ENCODE measurements around the gene BEST2. TPM values are rescaled to one million over a fixed set of nuclear protein-coding genes. Genes with fewer than 3 reads are reported as not detected.

The BEST2 gene
- total and polyA plus RNA-seq, 2 of the 4 experiments (the other 2 are of a cell fraction) = not detected

GRCh38 chr19:12794196-12794941, 42.8 kb downstream of the BEST2 start (continued):
- no peak for TF ChIP-seq MAFK (IDR thresholded peaks at IDR 0.05; ENCODE audit: low read depth, low read length)
- TF ChIP-seq RFX5 (IDR thresholded peaks at IDR 0.05; ENCODE audit: low read depth, low read length) = no peak
- TF ChIP-seq RAD21 (IDR thresholded peaks at IDR 0.05; ENCODE audit: low read length) = no peak

- Histone ChIP-seq H3K18ac (ENCODE audit: low read depth, low read length) (no peak overlapping the region), H3K4ac (ENCODE audit: low read depth, low read length) (no peak overlapping the region), H3K27me3 (ENCODE audit: control insufficient read depth, insufficient read depth, low read length) (no peaks in the 10 kb centered on the region), H3K9me3 (ENCODE audit: control insufficient read depth, insufficient read depth, low read length) (no peaks in the 10 kb centered on the region), H2BK15ac (ENCODE audit: low read depth, low read length) (no peak overlapping the region), H3K4me2 (ENCODE audit: low read depth, low read length) (no peak overlapping the region), H4K20me1 (ENCODE audit: insufficient read depth, low read length) (peaks cover 20% of the 10 kb centered on the region), H2BK120ac (ENCODE audit: low read depth, low read length) (no peak overlapping the region), H4K91ac (ENCODE audit: insufficient read depth, low read depth, low read length) (no peak overlapping the region), H3K9me1 (ENCODE audit: insufficient read depth, low read length) (no peaks in the 10 kb centered on the region; the same call in 1 of the 2 replicates), H2AFZ (replicated peaks; ENCODE audit: low read length, poor library complexity) (no peak overlapping the region), H3K27ac (ENCODE audit: insufficient read depth, low read length) (no peak overlapping the region), H3K9ac (ENCODE audit: low read depth, low read length) (no peak overlapping the region), H2BK5ac (ENCODE audit: low read depth, low read length, poor library complexity, severe bottlenecking) (no peak overlapping the region), H2BK20ac (ENCODE audit: low read depth, low read length) (no peak overlapping the region), H3K14ac (replicated peaks; ENCODE audit: low read depth, low read length) (no peak overlapping the region), H3K4me1 (ENCODE audit: control insufficient read depth, insufficient read depth, low read length) (peaks cover 8% of the 10 kb centered on the region), H2AK9ac (replicated peaks; ENCODE audit: low read depth, low read length, poor library complexity) (no peak overlapping the region), H4K8ac (ENCODE audit: low read depth in 2 of 2, low read length in 2 of 2) (no peak overlapping the region), H4K5ac (ENCODE audit: low read depth, low read length) (no peak overlapping the region), H3K79me1 (ENCODE audit: low read depth in 1 of 2, low read length in 2 of 2) (peaks cover 0 to 32% of the 10 kb centered on the region in 2 experiments; a peak in 2 of 4 replicates), H2AK5ac (ENCODE audit: low read depth, low read length) (peak overlapping the region; percentile 49; the same call in 1 of the 2 replicates), H3K36me3 (ENCODE audit: control insufficient read depth, insufficient read depth, low read length) (peaks cover 7% of the 10 kb centered on the region), H3K56ac (ENCODE audit: extremely low read depth, insufficient read depth, low read length) (no peak overlapping the region), H3K4me3 (ENCODE audit: insufficient read depth, low read depth, low read length) (no peak overlapping the region), H3K23ac (ENCODE audit: low read depth, low read length) (no peak overlapping the region)
- intact Hi-C loops (cut with micrococcal nuclease) = no loop called here
- POLR2A ChIA-PET (ENCODE audit: unreplicated experiment) = interaction anchor here (0.6 to 1.5 kb wide), 2 partner anchors 17 to 29 kb away, joined by 3 to 13 read pairs; no protein-coding TSS in a partner anchor
- WGBS, 2 experiments (ENCODE audit: extremely low coverage in 2 of 2, insufficient read length in 1 of 2) = 77% methylated on average over 5 of the region's 9 CpGs; no CpG with 5 or more reads in 1 of the 2 experiments
- dilution Hi-C loops (cut with HindIII; ENCODE audit: low sequenced_read_pairs, unreplicated experiment) = no loop called here
- TF ChIP-seq POLR2A (IDR thresholded peaks at IDR 0.05; ENCODE audit: low read depth, low read length) (peak; percentile 81), RCOR1 (IDR thresholded peaks at IDR 0.05; ENCODE audit: insufficient replicate concordance, low read length) (no peak)
- DNase-seq (peak; percentile 29), ATAC-seq (ENCODE audit: low read depth) (no peak)
- no TSS peak for BruUV-seq (replicated peaks)
- in situ Hi-C loops (cut with MboI; ENCODE audit: low sequenced_read_pairs) = loop anchor here (25.0 kb wide), 1 partner anchor 1042 kb away; no protein-coding TSS in a partner anchor
- CTCF ChIA-PET = interaction anchor here (1.0 to 4.1 kb wide), 4 partner anchors 17 to 53 kb away, joined by 5 to 30 read pairs (median 14); no protein-coding TSS in a partner anchor
These were observed 43.4 kb downstream of the BEST2 start for GRCh38 chr19:12794971-12795381.
